OCI-LY3 (cell line): ENCODE data around the gene SLC35G1.

Experiments
- H2AFZ ChIP-seq: fragments of 200-600, 300-600 bp; shearing (Covaris generic); 2 replicates; pipeline ENCODE4 v1.6.0; 2014; ENCODE audit warnings: antibody characterized with exemption, low read depth, low read length
- H3K27ac ChIP-seq: fragments of 200-600, 300-600 bp; sonication (generic); 2 replicates; pipeline ENCODE4 v1.5.1; 2014; ENCODE audit warnings: mild to moderate bottlenecking, low read length, moderate library complexity, mixed read lengths
- H3K27me3 ChIP-seq: fragments of 200-600, 300-600 bp; sonication (generic); 2 replicates; pipeline ENCODE4 v1.6.1; 2014; ENCODE audit warnings: low read depth, low read length, mixed read lengths
- H3K36me3 ChIP-seq: fragments of 200-600, 300-600 bp; sonication (generic); replicated peaks from 2 replicates; pipeline ENCODE3; 2014; ENCODE audit warnings: low read depth, low read length, mixed read lengths
- H3K4me1 ChIP-seq: fragments of 300-600, 200-600 bp; sonication (generic); 2 replicates; pipeline ENCODE4 v1.6.1; 2014; ENCODE audit warnings: low read length, mixed read lengths
- H3K4me2 ChIP-seq: fragments of 200-600, 300-600 bp; sonication (generic); 2 replicates; pipeline ENCODE4 v1.6.1; 2014; ENCODE audit warnings: low read length, mixed read lengths
- H3K4me3 ChIP-seq: fragments of 300-600, 200-600 bp; sonication (generic); 2 replicates; pipeline ENCODE4 v1.5.1; 2014; ENCODE audit warnings: antibody characterized with exemption, mild to moderate bottlenecking, low read length, moderate library complexity
- H3K79me2 ChIP-seq: fragments of 300-600, 200-600 bp; shearing (Covaris generic); 2 replicates; pipeline ENCODE4 v1.6.1; 2014; ENCODE audit warnings: mild to moderate bottlenecking, low read length, mixed read lengths
- H3K9ac ChIP-seq: fragments of 300-600, 200-600 bp; shearing (Covaris generic); 2 replicates; pipeline ENCODE4 v1.6.0; 2014; ENCODE audit warnings: mild to moderate bottlenecking, low read length, moderate library complexity
- H3K9me3 ChIP-seq: fragments of 200-600, 300-600 bp; shearing (Covaris generic); 2 replicates; pipeline ENCODE4 v1.6.1; 2014; ENCODE audit warnings: low read length, mixed read lengths; ENCODE audit not compliant: insufficient read depth
- H4K20me1 ChIP-seq: fragments of 200-600, 300-600 bp; sonication (generic); 2 replicates; pipeline ENCODE4 v1.6.1; 2016; ENCODE audit warnings: low read length, mixed read lengths; ENCODE audit not compliant: insufficient read depth
- CTCF ChIP-seq: fragments of 200-600, 300-600 bp; sonication (generic); IDR thresholded peaks from 2 replicates; pipeline ENCODE4 v1.5.1; 2014; ENCODE audit warnings: antibody characterized with exemption, low read length, low read depth
- EZH2phosphoT487 ChIP-seq: fragments of 200-600 bp; shearing (Covaris generic); IDR thresholded peaks from 2 replicates; pipeline ENCODE4 v1.6.1; 2018; ENCODE audit warnings: antibody characterized with exemption, mixed run types, low read depth

The SLC35G1 gene

GRCh38 chr10:93893646-93894515 lies at the start of gene SLC35G1:
SLC35G1 (plus strand) TSS chr10:93893978; CDS start chr10:93894034, 56 bp downstream.
- no peaks in the 10 kb centered on the region for H3K27me3 ChIP-seq
- H3K9me3 ChIP-seq = no peaks in the 10 kb centered on the region
- H3K27ac ChIP-seq = no peak within 1 kb of the TSS
- TF ChIP-seq CTCF (no peak), EZH2phosphoT487 (no peak)
- no peaks in the 10 kb centered on the region for H3K36me3 ChIP-seq
- H2AFZ ChIP-seq = peak within 1 kb of the TSS; percentile 96
- H3K9ac ChIP-seq = peak within 1 kb of the TSS; percentile 82
- peaks cover 12% of the 10 kb centered on the region; the same call in 1 of the 2 replicates for H3K4me1 ChIP-seq
- H4K20me1 ChIP-seq = no peaks in the 10 kb centered on the region
- H3K79me2 ChIP-seq = peaks cover 15% of the 10 kb centered on the region
- peak within 1 kb of the TSS; percentile 82 for H3K4me3 ChIP-seq
- peak within 1 kb of the TSS; percentile 90 for H3K4me2 ChIP-seq

GRCh38 chr10:93844979-93845626 lies 48.7 kb upstream of the SLC35G1 start:
- Histone ChIP-seq H3K9me3 (no peaks in the 10 kb centered on the region), H3K27ac (no peak overlapping the region), H3K27me3 (no peaks in the 10 kb centered on the region), H2AFZ (no peak overlapping the region), H3K4me2 (no peak overlapping the region), H3K9ac (no peak overlapping the region), H3K4me1 (no peaks in the 10 kb centered on the region), H4K20me1 (no peaks in the 10 kb centered on the region), H3K36me3 (no peaks in the 10 kb centered on the region), H3K4me3 (no peak overlapping the region), H3K79me2 (no peaks in the 10 kb centered on the region)
- TF ChIP-seq CTCF (no peak), EZH2phosphoT487 (no peak)

- H3K27ac ChIP-seq = no peak overlapping the region
- H3K4me3 ChIP-seq = no peak overlapping the region
- no peak overlapping the region for H3K9ac ChIP-seq
- H3K79me2 ChIP-seq = no peaks in the 10 kb centered on the region
- H3K27me3 ChIP-seq = no peaks in the 10 kb centered on the region
- no peak overlapping the region for H3K4me2 ChIP-seq
- H3K36me3 ChIP-seq = no peaks in the 10 kb centered on the region
- H4K20me1 ChIP-seq = no peaks in the 10 kb centered on the region
- no peak overlapping the region for H2AFZ ChIP-seq
- TF ChIP-seq EZH2phosphoT487 = no peak
- TF ChIP-seq CTCF = no peak
- H3K9me3 ChIP-seq = no peaks in the 10 kb centered on the region
- H3K4me1 ChIP-seq = no peaks in the 10 kb centered on the region
Observed at GRCh38 chr10:93849593-93849992, 44.2 kb upstream of the SLC35G1 start.
